Testis (tissue), 3 donors: ENCODE measurements around the gene KIR3DL1. TPM values are rescaled to one million over a fixed set of nuclear protein-coding genes. Genes with fewer than 3 reads are reported as not detected.
"Not testable (repeated sequence)": the region's sequence is repeated elsewhere in the genome, so short reads cannot be mapped to it uniquely, and the experiment has no call there.

Source experiments
- DNase-seq: peaks from one replicate; pipeline ENCODE4 v3.0.0-alpha.2; 2019
- H3K27ac ChIP-seq, 2 donors: fragments of 200-600 bp; sonication (generic); one replicate each; pipeline ENCODE4 v1.5.1; 2019
- H3K27me3 ChIP-seq: fragments of 200-600 bp; sonication (generic); one replicate; pipeline ENCODE4 v1.5.1; 2019
- H3K36me3 ChIP-seq: fragments of 200-600 bp; sonication (generic); one replicate; pipeline ENCODE4 v1.5.1; 2017; ENCODE audit warnings: low read depth; ENCODE audit errors: missing control alignments
- H3K4me1 ChIP-seq: fragments of 200-600 bp; sonication (generic); one replicate; pipeline ENCODE4 v1.5.1; 2019
- H3K4me3 ChIP-seq, 2 donors: fragments of 200-600 bp; sonication (generic); one replicate each; pipeline ENCODE4 v1.5.1; 2017 to 2019
- H3K9me3 ChIP-seq: fragments of 200-600 bp; sonication (generic); one replicate; pipeline ENCODE4 v1.5.1; 2017
- CTCF ChIP-seq, 3 experiments: fragments of 450-650 bp in 2 of 3; fragments of 200-600 bp in 1 of 3; sonication (generic) in 1 of 3; IDR thresholded peaks; one replicate each; pipeline ENCODE4 v1.5.1; 2016 to 2019; ENCODE audit warnings: antibody characterized with exemption in 3 of 3, mild to moderate bottlenecking in 2 of 3, moderate library complexity in 1 of 3
- POLR2A ChIP-seq: fragments of 450-650 bp; IDR thresholded peaks from one replicate; pipeline ENCODE4 v1.6.1; 2017; ENCODE audit warnings: antibody characterized with exemption, mild to moderate bottlenecking, moderate library complexity
- WGBS, 2 donors: methylation state at CpG; one replicate each; pipeline ENCODE4 v1.1.5; 2018; 5-methylcytosine and 5-hydroxymethylcytosine counted together
- intact Hi-C: fragments of 100-400 bp; cut with DNase I; formaldehyde crosslinking; loops from one replicate; pipeline ENCODE4 v1.15.1; 2023; ENCODE audit warnings: low total_unique reads
- polyA plus RNA-seq: library from polyadenylated mRNA; stranded (reverse); fragments of 350-450 nt; fragmentation: Illumina TruSeq; extraction: RNeasy Lipid Tissue Mini Kit (QIAGEN cat#74804); gene quantifications from one replicate; pipeline ENCODE4 v1.2.3, GENCODE V29; 2014; ENCODE audit warnings: low read depth, low replicate concordance; ENCODE audit not compliant: insufficient read depth
- total RNA-seq, 2 donors: library from RNA; depleted of rRNA; stranded (reverse); fragments of >200 nt; gene quantifications; one replicate each; pipeline ENCODE4 v1.2.3, GENCODE V29; 2016

Gene KIR3DL1
- total and polyA plus RNA-seq, 3 donors from 2014 or later, result not detected

- H3K4me1 ChIP-seq, H3K27ac ChIP-seq, H3K9me3 ChIP-seq, H3K4me3 ChIP-seq, H3K27me3 ChIP-seq, intact Hi-C loops, DNase-seq, H3K36me3 ChIP-seq: not testable (repeated sequence)
- 76 to 84% methylated on average over 6 of the region's 6 CpGs for WGBS, 2 donors
These were observed 28.1 kb upstream of the KIR3DL1 start for GRCh38 chr19:54788154-54788553.

- intact Hi-C loops, result no loop called here
- Histone ChIP-seq H3K4me1 (no peaks in the 10 kb centered on the region), H3K4me3 (no peak overlapping the region), H3K27ac (no peak overlapping the region), H3K27me3 (no peaks in the 10 kb centered on the region), H3K36me3 (no peaks in the 10 kb centered on the region), H3K9me3 (no peaks in the 10 kb centered on the region)
- TF ChIP-seq CTCF (IDR thresholded peaks at IDR 0.05), result no peak
- no peak for TF ChIP-seq POLR2A
- WGBS, 2 donors, result 77 to 78% methylated on average over 4 to 5 of the region's 5 CpGs
- no peak for DNase-seq
These were observed 25.6 kb upstream of the KIR3DL1 start for GRCh38 chr19:54790711-54791110.

- DNase-seq, result no peak
- intact Hi-C loops, result no loop called here
- TF ChIP-seq POLR2A (no peak), CTCF (IDR thresholded peaks at IDR 0.05) (no peak)
- H3K27ac ChIP-seq, result no peak overlapping the region
- no peaks in the 10 kb centered on the region for H3K9me3 ChIP-seq
- WGBS, 2 donors, result 69 to 76% methylated on average over 6 of the region's 6 CpGs
- no peaks in the 10 kb centered on the region for H3K4me1 ChIP-seq
- no peaks in the 10 kb centered on the region for H3K27me3 ChIP-seq
- no peak overlapping the region for H3K4me3 ChIP-seq
- no peaks in the 10 kb centered on the region for H3K36me3 ChIP-seq
These were observed 24.8 kb upstream of the KIR3DL1 start for GRCh38 chr19:54791476-54791875.

- Histone ChIP-seq H3K4me1 (no peaks in the 10 kb centered on the region), H3K9me3 (no peaks in the 10 kb centered on the region), H3K27me3 (no peaks in the 10 kb centered on the region), H3K36me3 (no peaks in the 10 kb centered on the region), H3K27ac (no peak overlapping the region), H3K4me3 (no peak overlapping the region)
- intact Hi-C loops, result no loop called here
- 67 to 70% methylated on average over 8 of the region's 8 CpGs for WGBS, 2 donors
- no peak for DNase-seq
- TF ChIP-seq CTCF (IDR thresholded peaks at IDR 0.05) (no peak), POLR2A (no peak)
These were observed 23.5 kb upstream of the KIR3DL1 start for GRCh38 chr19:54792814-54793213.

- Histone ChIP-seq H3K27ac (no peak overlapping the region), H3K4me1 (no peaks in the 10 kb centered on the region), H3K27me3 (no peaks in the 10 kb centered on the region), H3K36me3 (no peaks in the 10 kb centered on the region), H3K9me3 (no peaks in the 10 kb centered on the region), H3K4me3 (no peak overlapping the region)
- DNase-seq, result no peak
- no peak for TF ChIP-seq POLR2A
- TF ChIP-seq CTCF (IDR thresholded peaks at IDR 0.05), result no peak
- 50 to 52% methylated on average over 1 of the region's 1 CpG for WGBS, 2 donors
- intact Hi-C loops, result no loop called here
These were observed 20.5 kb upstream of the KIR3DL1 start for GRCh38 chr19:54795758-54796157.
